Mesodermal cell (in vitro differentiated cells): ENCODE data around the gene TJAP1.

Experiments
- H3K27ac ChIP-seq: 2 replicates; pipeline ENCODE4 v1.7.0; 2013; ENCODE audit warnings: mild to moderate bottlenecking, low read depth, low read length, moderate library complexity; ENCODE audit not compliant: severe bottlenecking
- H3K36me3 ChIP-seq: 2 replicates; pipeline ENCODE4 v1.7.1; 2013; ENCODE audit warnings: mild to moderate bottlenecking, low read length, moderate library complexity; ENCODE audit not compliant: control insufficient read depth, insufficient read depth
- H3K4me1 ChIP-seq: one replicate; pipeline ENCODE4 v1.7.1; 2013; ENCODE audit warnings: mild to moderate bottlenecking, low read length; ENCODE audit not compliant: insufficient read depth, control insufficient read depth, poor library complexity, severe bottlenecking
- H3K4me3 ChIP-seq: 2 replicates; pipeline ENCODE4 v1.7.0; 2013; ENCODE audit warnings: low read length, control low read depth, mild to moderate bottlenecking; ENCODE audit not compliant: insufficient read depth, poor library complexity, severe bottlenecking; ENCODE audit errors: extremely low read depth
- H3K9me3 ChIP-seq: 2 replicates; pipeline ENCODE4 v1.7.1; 2013; ENCODE audit warnings: mild to moderate bottlenecking, low read length, moderate library complexity; ENCODE audit not compliant: control insufficient read depth
- WGBS, 2 experiments: methylation state at CpG; one replicate each; pipeline ENCODE4 v1.1.5; 2013; ENCODE audit warnings: missing lambda C conversion rate in 2 of 2; ENCODE audit not compliant: insufficient coverage in 2 of 2; 5-methylcytosine and 5-hydroxymethylcytosine counted together

Gene TJAP1

DNA sequence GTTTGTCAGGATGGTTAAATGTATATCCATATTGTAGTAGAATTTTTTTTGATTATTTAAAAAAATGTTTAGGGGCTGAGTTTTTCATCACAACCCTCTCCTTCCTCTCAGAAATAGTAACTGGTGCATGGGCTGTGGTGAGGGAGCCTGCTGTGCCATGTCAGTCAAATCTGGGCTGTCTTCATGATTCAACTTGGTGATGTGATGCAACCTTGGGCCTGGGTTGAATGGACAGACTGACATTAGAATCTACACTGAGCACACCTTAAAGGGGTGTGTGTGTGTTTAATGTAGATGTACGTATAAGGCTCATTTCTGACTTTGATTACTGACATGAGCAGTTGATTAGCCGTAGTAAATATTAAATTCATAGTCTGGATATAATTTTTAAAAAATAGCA, 3.7 kb downstream of the TJAP1 start:
- Histone ChIP-seq H3K27ac (no peak overlapping the region), H3K4me3 (no peak overlapping the region)
- WGBS, 2 experiments, result no CpG with 5 or more reads among the region's 2 CpGs

DNA sequence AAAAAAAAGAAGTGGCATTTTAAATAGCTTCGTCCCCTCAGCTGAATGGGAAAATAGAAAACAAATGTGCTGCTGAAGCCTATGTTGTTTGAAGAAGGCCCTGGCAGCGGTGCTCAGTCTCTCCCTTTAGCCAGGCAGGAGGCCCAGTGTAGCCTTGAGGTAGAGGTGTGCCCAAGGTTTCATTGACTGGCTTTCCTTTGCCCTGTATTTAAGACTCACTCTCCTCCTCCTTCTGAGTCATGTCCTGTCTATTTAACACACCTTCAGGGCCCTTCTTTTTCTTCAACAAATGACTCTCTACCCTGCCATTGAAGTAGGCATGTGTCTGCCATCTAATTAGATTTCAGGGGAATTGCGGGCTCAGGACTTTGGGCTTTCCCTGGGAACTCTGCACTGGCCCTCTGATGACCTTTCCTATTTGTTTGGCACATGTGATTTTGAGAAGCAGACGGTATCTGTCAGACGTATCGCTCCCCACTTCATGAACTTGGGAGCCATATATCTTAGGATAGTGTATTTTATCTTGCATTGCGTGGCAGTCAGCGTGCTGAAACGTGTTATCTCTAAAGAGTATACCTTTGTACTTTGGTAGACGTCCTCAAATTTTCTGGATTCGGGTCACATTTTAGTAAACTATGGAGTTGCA, 4.3 kb downstream of the TJAP1 start:
- Histone ChIP-seq H3K4me3 (no peak overlapping the region), H3K36me3 (peaks cover 20% of the 10 kb centered on the region), H3K9me3 (no peaks in the 10 kb centered on the region), H3K4me1 (peaks cover 12% of the 10 kb centered on the region), H3K27ac (no peak overlapping the region)
- 93 to 99% methylated on average over 8 to 11 of the region's 11 CpGs for WGBS, 2 experiments

More for the DNA sequence above, 3.7 kb downstream of the TJAP1 start:
- Histone ChIP-seq H3K9me3 (no peaks in the 10 kb centered on the region), H3K4me1 (peaks cover 12% of the 10 kb centered on the region), H3K36me3 (peaks cover 16% of the 10 kb centered on the region)

- Histone ChIP-seq H3K27ac (no peak overlapping the region), H3K9me3 (no peaks in the 10 kb centered on the region), H3K4me1 (peaks cover 17% of the 10 kb centered on the region), H3K36me3 (peaks cover 24% of the 10 kb centered on the region), H3K4me3 (no peak overlapping the region)
- 89 to 100% methylated on average over 3 of the region's 4 CpGs for WGBS, 2 experiments
Measured at GRCh38 chr6:43488667-43489276, 11.4 kb downstream of the TJAP1 start.

GRCh38 chr6:43489277-43490072, 12.1 kb downstream of the TJAP1 start:
- peaks cover 24% of the 10 kb centered on the region for H3K4me1 ChIP-seq
- H3K9me3 ChIP-seq, result no peaks in the 10 kb centered on the region
- 89 to 92% methylated on average over 9 to 10 of the region's 12 CpGs for WGBS, 2 experiments
- H3K4me3 ChIP-seq, result no peak overlapping the region
- no peak overlapping the region for H3K27ac ChIP-seq
- H3K36me3 ChIP-seq, result peaks cover 24% of the 10 kb centered on the region

- no peak overlapping the region for H3K4me3 ChIP-seq
- peaks cover 35% of the 10 kb centered on the region for H3K4me1 ChIP-seq
- H3K9me3 ChIP-seq, result no peaks in the 10 kb centered on the region
- H3K27ac ChIP-seq, result no peak overlapping the region
- H3K36me3 ChIP-seq, result peaks cover 19% of the 10 kb centered on the region
- 89 to 100% methylated on average over 4 to 5 of the region's 6 CpGs for WGBS, 2 experiments
Measured at GRCh38 chr6:43490523-43490939, 13.2 kb downstream of the TJAP1 start.

- Histone ChIP-seq H3K4me1 (peaks cover 50% of the 10 kb centered on the region), H3K36me3 (peaks cover 10% of the 10 kb centered on the region)
Measured at GRCh38 chr6:43491750-43492661, 14.6 kb downstream of the TJAP1 start.

GRCh38 chr6:43492673-43493072, 15.3 kb downstream of the TJAP1 start:
- Histone ChIP-seq H3K4me1 (peaks cover 54% of the 10 kb centered on the region), H3K4me3 (no peak overlapping the region), H3K36me3 (peaks cover 12% of the 10 kb centered on the region), H3K27ac (no peak overlapping the region), H3K9me3 (no peaks in the 10 kb centered on the region)
- WGBS, 2 experiments, result 80 to 100% methylated on average over 3 of the region's 3 CpGs

More at GRCh38 chr6:43491750-43492661, 14.6 kb downstream of the TJAP1 start:
- Histone ChIP-seq H3K9me3 (no peaks in the 10 kb centered on the region), H3K4me3 (no peak overlapping the region), H3K27ac (no peak overlapping the region)
- 82 to 97% methylated on average over 10 of the region's 10 CpGs for WGBS, 2 experiments

GRCh38 chr6:43493230-43493629, 15.9 kb downstream of the TJAP1 start:
- Histone ChIP-seq H3K4me3 (no peak overlapping the region), H3K36me3 (peaks cover 17% of the 10 kb centered on the region), H3K9me3 (no peaks in the 10 kb centered on the region), H3K27ac (no peak overlapping the region), H3K4me1 (peaks cover 54% of the 10 kb centered on the region)
- 92 to 100% methylated on average over 1 to 2 of the region's 2 CpGs for WGBS, 2 experiments

DNA sequence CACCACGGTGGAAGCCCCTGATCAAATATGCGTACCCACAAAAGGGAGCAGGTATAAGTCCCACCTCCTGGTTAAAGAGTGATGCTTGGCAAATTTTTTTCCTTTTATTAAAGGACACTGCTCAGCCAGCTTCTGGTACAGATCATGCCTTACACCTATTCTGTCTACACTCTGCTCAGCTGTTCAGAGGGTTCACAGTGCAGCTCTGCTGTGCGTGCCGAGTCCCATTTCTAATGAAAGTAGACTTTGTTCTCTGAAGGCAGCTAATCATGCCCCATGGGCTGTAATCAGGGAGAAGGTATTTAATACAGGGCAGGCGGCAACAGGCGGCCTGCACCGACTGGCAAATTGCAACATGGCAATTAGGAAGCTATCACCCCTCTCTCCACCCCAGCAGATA, 16.5 kb downstream of the TJAP1 start:
- peaks cover 23% of the 10 kb centered on the region for H3K36me3 ChIP-seq
- H3K27ac ChIP-seq, result peak overlapping the region; percentile 55
- 90 to 91% methylated on average over 2 to 4 of the region's 7 CpGs for WGBS, 2 experiments

GRCh38 chr6:43494321-43494720, 17.0 kb downstream of the TJAP1 start:
- Histone ChIP-seq H3K4me3 (no peak overlapping the region), H3K36me3 (peaks cover 24% of the 10 kb centered on the region), H3K27ac (peak overlapping the region; percentile 55), H3K4me1 (peaks cover 47% of the 10 kb centered on the region), H3K9me3 (no peaks in the 10 kb centered on the region)
- 89 to 100% methylated on average over 2 to 4 of the region's 6 CpGs for WGBS, 2 experiments

More for the DNA sequence above, 16.5 kb downstream of the TJAP1 start:
- H3K9me3 ChIP-seq, result no peaks in the 10 kb centered on the region
- peaks cover 50% of the 10 kb centered on the region for H3K4me1 ChIP-seq
- H3K4me3 ChIP-seq, result no peak overlapping the region
